OCI-LY3 (cell line): ENCODE measurements around the gene WDR90.

Source experiments
- H2AFZ ChIP-seq: fragments of 200-600, 300-600 bp; shearing (Covaris generic); 2 replicates; pipeline ENCODE4 v1.6.0; 2014; ENCODE audit warnings: antibody characterized with exemption, low read depth, low read length
- H3K27ac ChIP-seq: fragments of 200-600, 300-600 bp; sonication (generic); 2 replicates; pipeline ENCODE4 v1.5.1; 2014; ENCODE audit warnings: mild to moderate bottlenecking, low read length, moderate library complexity, mixed read lengths
- H3K27me3 ChIP-seq: fragments of 200-600, 300-600 bp; sonication (generic); 2 replicates; pipeline ENCODE4 v1.6.1; 2014; ENCODE audit warnings: low read depth, low read length, mixed read lengths
- H3K36me3 ChIP-seq: fragments of 200-600, 300-600 bp; sonication (generic); replicated peaks from 2 replicates; pipeline ENCODE3; 2014; ENCODE audit warnings: low read depth, low read length, mixed read lengths
- H3K4me1 ChIP-seq: fragments of 300-600, 200-600 bp; sonication (generic); 2 replicates; pipeline ENCODE4 v1.6.1; 2014; ENCODE audit warnings: low read length, mixed read lengths
- H3K4me2 ChIP-seq: fragments of 200-600, 300-600 bp; sonication (generic); 2 replicates; pipeline ENCODE4 v1.6.1; 2014; ENCODE audit warnings: low read length, mixed read lengths
- H3K4me3 ChIP-seq: fragments of 300-600, 200-600 bp; sonication (generic); 2 replicates; pipeline ENCODE4 v1.5.1; 2014; ENCODE audit warnings: antibody characterized with exemption, mild to moderate bottlenecking, low read length, moderate library complexity
- H3K79me2 ChIP-seq: fragments of 300-600, 200-600 bp; shearing (Covaris generic); 2 replicates; pipeline ENCODE4 v1.6.1; 2014; ENCODE audit warnings: mild to moderate bottlenecking, low read length, mixed read lengths
- H3K9ac ChIP-seq: fragments of 300-600, 200-600 bp; shearing (Covaris generic); 2 replicates; pipeline ENCODE4 v1.6.0; 2014; ENCODE audit warnings: mild to moderate bottlenecking, low read length, moderate library complexity
- H3K9me3 ChIP-seq: fragments of 200-600, 300-600 bp; shearing (Covaris generic); 2 replicates; pipeline ENCODE4 v1.6.1; 2014; ENCODE audit warnings: low read length, mixed read lengths; ENCODE audit not compliant: insufficient read depth
- H4K20me1 ChIP-seq: fragments of 200-600, 300-600 bp; sonication (generic); 2 replicates; pipeline ENCODE4 v1.6.1; 2016; ENCODE audit warnings: low read length, mixed read lengths; ENCODE audit not compliant: insufficient read depth
- EZH2phosphoT487 ChIP-seq: fragments of 200-600 bp; shearing (Covaris generic); IDR thresholded peaks from 2 replicates; pipeline ENCODE4 v1.6.1; 2018; ENCODE audit warnings: antibody characterized with exemption, mixed run types, low read depth
- TF ChIP-seq, protein P1 (sequence below): fragments of 200-600, 300-600 bp; sonication (generic); IDR thresholded peaks from 2 replicates; pipeline ENCODE4 v1.5.1; 2014; ENCODE audit warnings: antibody characterized with exemption, low read length, low read depth

Gene WDR90

GRCh38 chr16:615122-615521 lies 34.0 kb upstream of the WDR90 start:
- Histone ChIP-seq H3K36me3 (no peaks in the 10 kb centered on the region), H3K27ac (no peak overlapping the region), H3K4me3 (no peak overlapping the region), H3K9ac (no peak overlapping the region), H3K4me1 (no peaks in the 10 kb centered on the region), H3K79me2 (no peaks in the 10 kb centered on the region), H3K27me3 (no peaks in the 10 kb centered on the region), H4K20me1 (no peaks in the 10 kb centered on the region), H3K4me2 (no peak overlapping the region), H2AFZ (no peak overlapping the region), H3K9me3 (no peaks in the 10 kb centered on the region)
- no peak for TF ChIP-seq EZH2phosphoT487
- TF ChIP-seq, protein P1, sequence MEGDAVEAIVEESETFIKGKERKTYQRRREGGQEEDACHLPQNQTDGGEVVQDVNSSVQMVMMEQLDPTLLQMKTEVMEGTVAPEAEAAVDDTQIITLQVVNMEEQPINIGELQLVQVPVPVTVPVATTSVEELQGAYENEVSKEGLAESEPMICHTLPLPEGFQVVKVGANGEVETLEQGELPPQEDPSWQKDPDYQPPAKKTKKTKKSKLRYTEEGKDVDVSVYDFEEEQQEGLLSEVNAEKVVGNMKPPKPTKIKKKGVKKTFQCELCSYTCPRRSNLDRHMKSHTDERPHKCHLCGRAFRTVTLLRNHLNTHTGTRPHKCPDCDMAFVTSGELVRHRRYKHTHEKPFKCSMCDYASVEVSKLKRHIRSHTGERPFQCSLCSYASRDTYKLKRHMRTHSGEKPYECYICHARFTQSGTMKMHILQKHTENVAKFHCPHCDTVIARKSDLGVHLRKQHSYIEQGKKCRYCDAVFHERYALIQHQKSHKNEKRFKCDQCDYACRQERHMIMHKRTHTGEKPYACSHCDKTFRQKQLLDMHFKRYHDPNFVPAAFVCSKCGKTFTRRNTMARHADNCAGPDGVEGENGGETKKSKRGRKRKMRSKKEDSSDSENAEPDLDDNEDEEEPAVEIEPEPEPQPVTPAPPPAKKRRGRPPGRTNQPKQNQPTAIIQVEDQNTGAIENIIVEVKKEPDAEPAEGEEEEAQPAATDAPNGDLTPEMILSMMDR = no peak

DNA sequence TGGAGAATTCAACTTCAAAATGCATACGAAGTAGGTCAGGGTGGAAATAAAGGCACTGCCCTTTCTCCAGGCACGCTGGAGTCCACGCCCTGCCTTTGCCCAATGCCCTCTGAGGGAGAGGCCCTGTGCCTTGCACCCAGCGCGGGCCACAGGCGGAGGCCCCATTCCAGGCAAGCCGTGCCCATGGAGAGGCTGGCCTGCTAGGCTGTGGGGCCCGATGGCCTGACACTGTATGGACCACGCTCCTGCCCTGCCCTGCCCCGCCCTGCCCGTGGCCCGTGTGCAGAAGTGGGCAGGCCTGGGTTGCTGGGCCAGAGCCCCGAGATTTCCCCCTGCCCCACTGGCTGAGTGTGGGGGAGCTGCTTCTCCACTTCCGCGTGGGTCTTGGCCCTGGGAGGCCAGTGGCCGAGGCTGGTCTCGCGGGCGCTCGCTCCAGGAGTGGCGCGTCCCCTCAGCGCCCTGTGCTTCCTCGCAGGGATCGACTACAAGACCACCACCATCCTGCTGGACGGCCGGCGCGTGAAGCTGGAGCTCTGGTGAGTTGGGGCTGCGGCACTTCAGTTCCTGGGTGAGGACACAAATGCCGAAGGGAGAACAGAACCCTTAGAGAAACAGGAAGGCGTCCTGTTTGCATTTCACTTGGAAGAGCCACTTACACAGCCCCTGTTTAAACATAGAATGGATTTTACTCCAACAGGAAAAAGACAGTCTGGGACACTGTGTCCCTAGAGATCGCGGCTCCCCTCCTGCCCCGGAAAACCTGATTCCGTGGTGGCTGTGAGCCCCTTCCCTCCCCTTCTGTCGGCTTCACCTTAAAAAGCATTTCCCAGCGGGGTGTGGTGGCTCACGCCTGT lies 32.2 kb upstream of the WDR90 start:
- Histone ChIP-seq H3K9me3 (no peaks in the 10 kb centered on the region), H3K36me3 (no peaks in the 10 kb centered on the region), H3K4me3 (no peak overlapping the region), H3K9ac (no peak overlapping the region), H3K79me2 (no peaks in the 10 kb centered on the region), H4K20me1 (no peaks in the 10 kb centered on the region), H2AFZ (no peak overlapping the region), H3K4me1 (no peaks in the 10 kb centered on the region), H3K27ac (no peak overlapping the region), H3K4me2 (no peak overlapping the region), H3K27me3 (no peaks in the 10 kb centered on the region)
- TF ChIP-seq, protein P1 = no peak
- no peak for TF ChIP-seq EZH2phosphoT487

GRCh38 chr16:617855-618254 lies 31.3 kb upstream of the WDR90 start:
- H2AFZ ChIP-seq = no peak overlapping the region
- no peak overlapping the region for H3K4me2 ChIP-seq
- H3K27me3 ChIP-seq = no peaks in the 10 kb centered on the region
- H3K9me3 ChIP-seq = no peaks in the 10 kb centered on the region
- TF ChIP-seq, protein P1 = no peak
- no peak for TF ChIP-seq EZH2phosphoT487
- no peak overlapping the region for H3K27ac ChIP-seq
- H3K79me2 ChIP-seq = no peaks in the 10 kb centered on the region
- no peaks in the 10 kb centered on the region for H4K20me1 ChIP-seq
- no peak overlapping the region for H3K9ac ChIP-seq
- H3K36me3 ChIP-seq = no peaks in the 10 kb centered on the region
- no peak overlapping the region for H3K4me3 ChIP-seq
- no peaks in the 10 kb centered on the region for H3K4me1 ChIP-seq

DNA sequence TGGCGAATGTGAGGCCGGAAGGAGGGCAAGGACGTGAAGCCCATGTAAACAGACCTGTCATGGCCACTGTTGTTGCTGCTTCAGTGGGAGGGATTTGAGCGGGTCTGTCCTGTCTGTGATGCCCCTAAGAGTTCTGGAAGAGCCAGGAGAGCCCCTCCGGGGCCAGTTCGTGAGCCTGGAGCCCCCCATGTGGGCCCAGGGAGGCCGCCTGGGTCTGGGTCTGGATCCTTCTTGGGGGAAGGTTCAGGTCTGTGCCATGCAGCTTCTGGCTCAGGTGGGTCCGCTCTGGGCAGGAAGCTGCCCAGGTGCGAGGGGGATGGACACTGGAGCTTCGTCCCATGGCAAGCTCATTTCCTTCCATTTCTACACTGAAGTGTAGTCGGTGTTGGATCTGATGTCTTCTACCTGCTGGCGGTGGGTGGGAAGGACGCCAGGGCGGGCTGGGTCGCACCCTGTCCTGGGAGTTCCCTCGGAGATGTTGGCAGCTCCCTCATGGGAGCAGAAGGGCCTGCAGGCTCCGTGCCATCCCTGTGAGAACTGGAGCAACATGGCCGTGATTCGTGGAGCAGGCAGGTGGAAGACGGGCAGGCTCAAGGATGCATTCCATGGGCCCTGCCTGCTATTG lies 29.6 kb upstream of the WDR90 start:
- H3K79me2 ChIP-seq = no peaks in the 10 kb centered on the region
- no peak for TF ChIP-seq EZH2phosphoT487
- TF ChIP-seq, protein P1 = no peak
- H3K36me3 ChIP-seq = no peaks in the 10 kb centered on the region
- H3K27ac ChIP-seq = no peak overlapping the region
- H3K9ac ChIP-seq = no peak overlapping the region
- no peaks in the 10 kb centered on the region for H3K9me3 ChIP-seq
- no peak overlapping the region for H2AFZ ChIP-seq
- H4K20me1 ChIP-seq = no peaks in the 10 kb centered on the region
- no peaks in the 10 kb centered on the region for H3K27me3 ChIP-seq
- H3K4me1 ChIP-seq = no peaks in the 10 kb centered on the region
- no peak overlapping the region for H3K4me2 ChIP-seq
- no peak overlapping the region for H3K4me3 ChIP-seq
